H1 (cell line): Measurements from ENCODE around the gene JPT2. TPM values are rescaled to one million over a fixed set of nuclear protein-coding genes. Genes with fewer than 3 reads are reported as not detected.

Experiments used
- CTCF ChIA-PET: fragments of 300-600 bp; sonication (Branson Sonifier 250); formaldehyde crosslinking; loops from one replicate; lab custom pipeline; 2021; ENCODE audit not compliant: partially characterized antibody; lab: Charles Lee
- POLR2A ChIA-PET: fragments of 300-600 bp; sonication (Branson Sonifier 250); formaldehyde crosslinking; loops from one replicate; lab custom pipeline; 2021; ENCODE audit warnings: inconsistent platforms; ENCODE audit not compliant: partially characterized antibody; lab: Charles Lee
- DNase-seq, 2 experiments: peaks; one replicate each; pipeline versions ENCODE4 v3.0.0 to v3.0.0-alpha.2; 2010 to 2022; ENCODE audit warnings: low spot score in 2 of 2, low read depth in 1 of 2, mixed read lengths in 1 of 2
- FAIRE-seq: peaks from 2 replicates; lab custom pipeline; 2011; peaks lifted over from hg19 to GRCh38; lab: Jason Lieb, UNC
- H2AFZ ChIP-seq: 2 replicates; pipeline ENCODE4 v1.8.1; 2012; ENCODE audit warnings: low read length, inconsistent platforms
- H2AK5ac ChIP-seq: 2 replicates; pipeline ENCODE4 v1.6.1; 2013; ENCODE audit warnings: low read depth, low read length
- H2BK120ac ChIP-seq: replicated peaks from 2 replicates; pipeline ENCODE3; 2013; ENCODE audit warnings: low read depth, low read length, inconsistent platforms
- H2BK12ac ChIP-seq: 2 replicates; pipeline ENCODE4 v1.6.1; 2013; ENCODE audit warnings: low read depth, low read length
- H2BK15ac ChIP-seq: 2 replicates; pipeline ENCODE4 v1.6.1; 2013; ENCODE audit warnings: low read length
- H2BK20ac ChIP-seq: 2 replicates; pipeline ENCODE4 v1.6.1; 2013; ENCODE audit warnings: low read length
- H2BK5ac ChIP-seq: 2 replicates; pipeline ENCODE4 v1.6.1; 2013; ENCODE audit warnings: low read depth, low read length
- H3K14ac ChIP-seq: 2 replicates; pipeline ENCODE4 v1.6.1; 2013; ENCODE audit warnings: inconsistent platforms; ENCODE audit not compliant: insufficient read length
- H3K18ac ChIP-seq: 2 replicates; pipeline ENCODE4 v1.6.1; 2013; ENCODE audit warnings: low read length; ENCODE audit errors: extremely low read depth
- H3K23ac ChIP-seq: 2 replicates; pipeline ENCODE4 v1.6.1; 2013; ENCODE audit warnings: inconsistent platforms; ENCODE audit not compliant: insufficient read length
- H3K23me2 ChIP-seq: 2 replicates; pipeline ENCODE4 v1.6.1; 2013; ENCODE audit warnings: low read depth, low read length
- H3K27ac ChIP-seq: 2 replicates; pipeline ENCODE4 v1.6.1; 2011; ENCODE audit warnings: low read depth, low read length, inconsistent platforms
- H3K27me3 ChIP-seq, 4 experiments: replicated peaks in 1 of 4; 1 replicate in 1 of 4; 2 replicates in 3 of 4; pipeline versions ENCODE4 v1.6.1 to v1.8.1; 2011 to 2013; ENCODE audit warnings: low read length in 3 of 4, mild to moderate bottlenecking in 3 of 4, inconsistent platforms in 2 of 4, mixed read lengths in 2 of 4, moderate library complexity in 1 of 4; ENCODE audit not compliant: control insufficient read depth in 3 of 4, insufficient read depth in 3 of 4; ENCODE audit errors: extremely low read depth in 1 of 4
- H3K36me3 ChIP-seq, 4 experiments: 2 replicates each; pipeline versions ENCODE4 v1.6.1 to v1.8.1; 2011 to 2013; ENCODE audit warnings: mild to moderate bottlenecking in 4 of 4, low read length in 3 of 4, moderate library complexity in 2 of 4, control low read depth in 1 of 4, inconsistent platforms in 1 of 4; ENCODE audit not compliant: insufficient read depth in 4 of 4, control insufficient read depth in 2 of 4
- H3K4ac ChIP-seq: replicated peaks from 2 replicates; pipeline ENCODE3; 2013; ENCODE audit warnings: low read length, low read depth, mixed read lengths, inconsistent platforms; ENCODE audit not compliant: insufficient read length
- H3K4me1 ChIP-seq, 4 experiments: replicated peaks in 1 of 4; 1 replicate in 1 of 4; 2 replicates in 3 of 4; pipeline versions ENCODE4 v1.6.1 to v1.8.1; 2011 to 2013; ENCODE audit warnings: low read length in 3 of 4, inconsistent platforms in 2 of 4, mixed read lengths in 1 of 4; ENCODE audit not compliant: insufficient read depth in 4 of 4, control insufficient read depth in 3 of 4
- H3K4me2 ChIP-seq, 2 experiments: 2 replicates each; pipeline versions ENCODE4 v1.6.1 to v1.8.1; 2011 to 2013; ENCODE audit warnings: low read depth in 2 of 2, low read length in 2 of 2, control low read depth in 1 of 2, inconsistent platforms in 1 of 2, mild to moderate bottlenecking in 1 of 2; ENCODE audit not compliant: insufficient read depth in 1 of 2
- H3K4me3 ChIP-seq, 4 experiments: fragments of 200-600, 300-600 bp in 1 of 4; sonication (generic), shearing (Covaris generic), sonication (Bioruptor Twin) in 1 of 4; 2 replicates each; pipeline versions ENCODE4 v1.5.1 to v1.8.1; 2011 to 2016; ENCODE audit warnings: low read length in 4 of 4, low read depth in 3 of 4, control low read depth in 2 of 4, inconsistent platforms in 2 of 4, mild to moderate bottlenecking in 2 of 4, mixed read lengths in 1 of 4, moderate library complexity in 1 of 4; ENCODE audit not compliant: insufficient read depth in 2 of 4; ENCODE audit errors: extremely low read depth in 1 of 4
- H3K56ac ChIP-seq: replicated peaks from 2 replicates; pipeline ENCODE3; 2013; ENCODE audit warnings: low read depth, mild to moderate bottlenecking, mixed read lengths, low read length, inconsistent platforms; ENCODE audit not compliant: insufficient read length
- H3K79me1 ChIP-seq: 2 replicates; pipeline ENCODE4 v1.6.1; 2013; ENCODE audit warnings: low read depth, low read length, control low read depth
- H3K79me2 ChIP-seq, 2 experiments: 2 replicates each; pipeline versions ENCODE4 v1.6.1 to v1.8.1; 2012 to 2013; ENCODE audit warnings: low read length in 2 of 2, mild to moderate bottlenecking in 2 of 2, inconsistent platforms in 1 of 2; ENCODE audit not compliant: insufficient read depth in 2 of 2, control insufficient read depth in 1 of 2
- H3K9ac ChIP-seq, 4 experiments: replicated peaks in 1 of 4; 1 replicate in 1 of 4; 2 replicates in 3 of 4; pipeline versions ENCODE4 v1.6.1 to v1.8.1; 2011 to 2013; ENCODE audit warnings: low read depth in 3 of 4, low read length in 3 of 4, control low read depth in 2 of 4, mild to moderate bottlenecking in 2 of 4, moderate library complexity in 2 of 4, inconsistent platforms in 1 of 4; ENCODE audit errors: extremely low read depth in 1 of 4
- H3K9me3 ChIP-seq, 2 experiments: 2 replicates each; pipeline versions ENCODE4 v1.6.1 to v1.8.1; 2012 to 2013; ENCODE audit warnings: mild to moderate bottlenecking in 2 of 2, moderate library complexity in 2 of 2, control low read depth in 1 of 2, inconsistent platforms in 1 of 2, low read depth in 1 of 2, low read length in 1 of 2, mixed read lengths in 1 of 2; ENCODE audit not compliant: insufficient read depth in 2 of 2
- H4K20me1 ChIP-seq, 2 experiments: replicated peaks in 1 of 2; 2 replicates each; pipeline versions ENCODE3 to v1.8.1; 2011 to 2013; ENCODE audit warnings: inconsistent platforms in 2 of 2, low read length in 2 of 2, mild to moderate bottlenecking in 1 of 2; ENCODE audit not compliant: insufficient read depth in 2 of 2, control insufficient read depth in 1 of 2
- H4K5ac ChIP-seq: 2 replicates; pipeline ENCODE4 v1.6.1; 2013; ENCODE audit warnings: low read length, low read depth, mixed read lengths, inconsistent platforms; ENCODE audit not compliant: insufficient read length
- H4K8ac ChIP-seq: 2 replicates; pipeline ENCODE4 v1.8.0; 2013; ENCODE audit warnings: mild to moderate bottlenecking, moderate library complexity, low read length, inconsistent platforms; ENCODE audit not compliant: insufficient read depth; ENCODE audit errors: extremely low read depth
- H4K91ac ChIP-seq: replicated peaks from 2 replicates; pipeline ENCODE3; 2013; ENCODE audit warnings: low read length, mixed read lengths, inconsistent platforms; ENCODE audit not compliant: insufficient read length
- CREB1 ChIP-seq: IDR thresholded peaks from 2 replicates; pipeline ENCODE4 v1.6.1; 2012; ENCODE audit warnings: inconsistent platforms
- EP300 ChIP-seq, 2 experiments: IDR thresholded peaks; 1 replicate in 1 of 2; 2 replicates in 1 of 2; pipeline ENCODE4 v1.6.1; 2011 to 2012; ENCODE audit warnings: low read depth in 2 of 2, low read length in 2 of 2, mild to moderate bottlenecking in 2 of 2, borderline replicate concordance in 1 of 2, inconsistent platforms in 1 of 2, moderate library complexity in 1 of 2
- FOSL1 ChIP-seq: IDR thresholded peaks from 2 replicates; pipeline ENCODE4 v1.6.1; 2011; ENCODE audit warnings: mild to moderate bottlenecking, low read depth, low read length, moderate library complexity; ENCODE audit not compliant: insufficient read depth
- PHF8 ChIP-seq: fragments of 200-600 bp; sonication (generic); conservative IDR thresholded peaks from 2 replicates; pipeline ENCODE4 v1.7.1; 2012; ENCODE audit warnings: low read depth, mild to moderate bottlenecking, inconsistent platforms, low read length, moderate library complexity
- RFX5 ChIP-seq: IDR thresholded peaks from 2 replicates; pipeline ENCODE4 v1.6.1; 2011; ENCODE audit warnings: low read depth, low read length, improper control_type of control experiment, borderline replicate concordance
- SIN3A ChIP-seq, 2 experiments: IDR thresholded peaks in 1 of 2; conservative IDR thresholded peaks in 1 of 2; 2 replicates each; pipeline ENCODE4 v1.6.1; 2011 to 2012; ENCODE audit warnings: low read length in 2 of 2, improper control_type of control experiment in 1 of 2, low read depth in 1 of 2, mild to moderate bottlenecking in 1 of 2
- TBP ChIP-seq: IDR thresholded peaks from 2 replicates; pipeline ENCODE4 v1.6.1; 2011; ENCODE audit warnings: low read depth, low read length, improper control_type of control experiment
- ZNF274 ChIP-seq: IDR thresholded peaks from 2 replicates; pipeline ENCODE4 v1.7.0; 2012; ENCODE audit warnings: low read length, borderline replicate concordance; ENCODE audit errors: extremely low read depth
- WGBS, 2 experiments: shearing (Covaris generic) in 1 of 2; methylation state at CpG; one replicate each; pipeline versions ENCODE4 v1.1.6 to v1.1.7; 2013 to 2015; ENCODE audit warnings: low lambda C conversion rate in 2 of 2, mixed read lengths in 2 of 2, inconsistent platforms in 1 of 2, low coverage in 1 of 2, missing lambda C conversion rate in 1 of 2; ENCODE audit not compliant: insufficient replicate concordance in 2 of 2, insufficient coverage in 1 of 2, insufficient read length in 1 of 2; ENCODE audit errors: extremely low coverage in 1 of 2, missing lambda C conversion rate in 1 of 2; 5-methylcytosine and 5-hydroxymethylcytosine counted together
- polyA plus RNA-seq, 7 experiments: library from polyadenylated mRNA; depleted of rRNA in 3 of 7; stranded (reverse) in 5 of 7; unstranded in 2 of 7; fragments of >200 nt in 5 of 7; fragments of 200-250 nt in 2 of 7; gene quantifications; 1 replicate in 5 of 7; 2 replicates in 1 of 7; 4 replicates in 1 of 7; pipeline versions ENCODE4 v1.2.1 to v1.2.3, GENCODE V29; 2011 to 2013; ENCODE audit warnings: missing spikeins in 2 of 7, mixed read lengths in 2 of 7
- total RNA-seq: library from RNA; stranded (reverse); fragmentation: NEBNext Ultra II Directional; extraction: Animal tissue kit (Norgen Biotek cat#: 25700); gene quantifications from 2 replicates; pipeline ENCODE4 v1.2.1, GENCODE V29; 2021
- TF ChIP-seq, protein P1 (sequence below): IDR thresholded peaks from 2 replicates; pipeline ENCODE4 v1.6.1; 2011; ENCODE audit warnings: low read length, improper control_type of control experiment

The JPT2 gene
- total and polyA plus RNA-seq, 2 of the 8 experiments (the other 6 are each of a cell fraction or from before 2014, with no cell fraction given), result 67.6 to 197 TPM

DNA sequence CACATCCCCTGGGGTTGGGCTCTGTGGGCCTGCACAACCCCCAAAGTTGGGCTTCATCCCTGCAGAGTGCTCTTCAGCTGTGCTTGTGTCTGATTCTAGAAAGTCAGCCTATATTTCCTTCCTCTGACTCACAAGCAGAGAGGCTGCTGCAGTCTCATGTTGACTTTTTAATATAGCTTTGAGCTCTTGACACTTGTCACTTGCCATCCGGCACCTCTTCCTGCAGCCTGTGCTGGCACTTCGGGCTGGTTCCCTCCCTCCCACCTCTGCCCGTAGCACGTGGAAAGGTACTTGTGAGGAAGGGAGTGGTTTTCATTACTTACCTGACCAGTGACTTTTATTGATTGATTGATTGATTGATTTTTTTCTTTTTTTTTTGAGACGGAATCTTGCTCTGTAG is 19.0 kb upstream of the JPT2 start:
- Histone ChIP-seq H3K56ac (no peak overlapping the region), H2AFZ (no peak overlapping the region), H4K91ac (no peak overlapping the region), H3K4me2 (no peak overlapping the region), H2BK15ac (no peak overlapping the region), H3K79me1 (no peaks in the 10 kb centered on the region), H3K23me2 (no peaks in the 10 kb centered on the region), H2BK120ac (no peak overlapping the region), H3K36me3 (peaks cover 15 to 46% (median 33%) of the 10 kb centered on the region in 4 experiments), H3K9ac (no peak overlapping the region), H3K4me3 (no peak overlapping the region), H2AK5ac (no peak overlapping the region), H4K20me1 (peaks cover 5 to 15% of the 10 kb centered on the region in 2 experiments), H3K18ac (no peak overlapping the region), H3K27me3 (no peaks in the 10 kb centered on the region), H4K8ac (no peak overlapping the region), H3K9me3 (no peaks in the 10 kb centered on the region), H3K27ac (no peak overlapping the region), H3K79me2 (no peaks in the 10 kb centered on the region), H2BK12ac (no peak overlapping the region), H3K23ac (no peak overlapping the region), H3K4me1 (no peaks in the 10 kb centered on the region), H4K5ac (no peak overlapping the region), H2BK5ac (no peak overlapping the region), H2BK20ac (no peak overlapping the region), H3K4ac (no peak overlapping the region), H3K14ac (no peak overlapping the region)
- CTCF ChIA-PET, result interaction anchor here (0.6 to 1.0 kb wide), 2 partner anchors 49 to 366 kb away, joined by 3 read pairs; no protein-coding TSS in a partner anchor
- no peak for DNase-seq
- no peak for FAIRE-seq
- TF ChIP-seq RFX5, result no peak
- TF ChIP-seq, protein P1, sequence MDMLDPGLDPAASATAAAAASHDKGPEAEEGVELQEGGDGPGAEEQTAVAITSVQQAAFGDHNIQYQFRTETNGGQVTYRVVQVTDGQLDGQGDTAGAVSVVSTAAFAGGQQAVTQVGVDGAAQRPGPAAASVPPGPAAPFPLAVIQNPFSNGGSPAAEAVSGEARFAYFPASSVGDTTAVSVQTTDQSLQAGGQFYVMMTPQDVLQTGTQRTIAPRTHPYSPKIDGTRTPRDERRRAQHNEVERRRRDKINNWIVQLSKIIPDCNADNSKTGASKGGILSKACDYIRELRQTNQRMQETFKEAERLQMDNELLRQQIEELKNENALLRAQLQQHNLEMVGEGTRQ, result no peak
- TF ChIP-seq CREB1, result no peak
- TF ChIP-seq ZNF274, result no peak
- TF ChIP-seq EP300 (IDR thresholded peaks at IDR 0.05; ENCODE audit: borderline replicate concordance in 1 of 2, low read depth in 2 of 2, low read length in 2 of 2), result no peak
- TF ChIP-seq FOSL1, result no peak
- no peak for TF ChIP-seq TBP
- no peak for TF ChIP-seq SIN3A (conservative IDR thresholded peaks at IDR 0.05 in 1 of 2, IDR thresholded peaks at IDR 0.05 in 1 of 2; ENCODE audit: low read depth in 1 of 2, low read length in 2 of 2)
- TF ChIP-seq PHF8, result no peak
- 81% methylated on average over 5 of the region's 5 CpGs; no CpG with 5 or more reads in 1 of the 2 experiments for WGBS, 2 experiments
- POLR2A ChIA-PET, result no interaction called here
